Colonic mucosa (tissue), 4 donors: ENCODE data around the gene TMTC4. TPM values are rescaled to one million over a fixed set of nuclear protein-coding genes. Genes with fewer than 3 reads are reported as not detected.

ENCODE experiments used
- DNase-seq: peaks from one replicate; pipeline ENCODE4 v3.0.0-alpha.2; 2020
- H3K27ac ChIP-seq: fragments of 200-600 bp; one replicate; pipeline ENCODE4 v1.8.0; 2021
- H3K27me3 ChIP-seq: fragments of 200-600 bp; one replicate; pipeline ENCODE4 v1.8.0; 2021
- H3K36me3 ChIP-seq: fragments of 200-600 bp; one replicate; pipeline ENCODE4 v1.8.0; 2021
- H3K4me1 ChIP-seq: fragments of 200-600 bp; one replicate; pipeline ENCODE4 v1.8.0; 2021; ENCODE audit warnings: mild to moderate bottlenecking
- H3K4me3 ChIP-seq: fragments of 200-600 bp; one replicate; pipeline ENCODE4 v1.8.0; 2021
- H3K9ac ChIP-seq, 2 donors: one replicate each; pipeline ENCODE4 v1.7.0; 2013; ENCODE audit warnings: control low read depth in 2 of 2, low read depth in 2 of 2, low read length in 2 of 2
- H3K9me3 ChIP-seq: fragments of 200-600 bp; one replicate; pipeline ENCODE4 v1.8.0; 2021
- intact Hi-C: fragments of 100-400 bp; cut with DNase I; formaldehyde crosslinking; loops from one replicate; pipeline ENCODE4 v1.14.1; 2022
- total RNA-seq, 2 donors: library from RNA; stranded (reverse); fragmentation: NEBNext Ultra II Directional in 1 of 2; extraction: Animal tissue kit (Norgen Biotek cat#: 25700) in 1 of 2; gene quantifications; one replicate each; pipeline ENCODE4 v1.2.1, GENCODE V29; 2021
- TF ChIP-seq, protein P1 (sequence below): fragments of 200-600 bp; IDR thresholded peaks from one replicate; pipeline ENCODE4 v1.8.0; 2022; ENCODE audit warnings: antibody characterized with exemption, mild to moderate bottlenecking
- donor health status: healthy.
- donor health status: DM: no; HTN: no; CAD: no.
- donor health status: DM: no; HTN: no; CAD: no.

Gene TMTC4
- total RNA-seq, 2 donors from 2014 or later: 18.2 to 21.4 TPM

DNA sequence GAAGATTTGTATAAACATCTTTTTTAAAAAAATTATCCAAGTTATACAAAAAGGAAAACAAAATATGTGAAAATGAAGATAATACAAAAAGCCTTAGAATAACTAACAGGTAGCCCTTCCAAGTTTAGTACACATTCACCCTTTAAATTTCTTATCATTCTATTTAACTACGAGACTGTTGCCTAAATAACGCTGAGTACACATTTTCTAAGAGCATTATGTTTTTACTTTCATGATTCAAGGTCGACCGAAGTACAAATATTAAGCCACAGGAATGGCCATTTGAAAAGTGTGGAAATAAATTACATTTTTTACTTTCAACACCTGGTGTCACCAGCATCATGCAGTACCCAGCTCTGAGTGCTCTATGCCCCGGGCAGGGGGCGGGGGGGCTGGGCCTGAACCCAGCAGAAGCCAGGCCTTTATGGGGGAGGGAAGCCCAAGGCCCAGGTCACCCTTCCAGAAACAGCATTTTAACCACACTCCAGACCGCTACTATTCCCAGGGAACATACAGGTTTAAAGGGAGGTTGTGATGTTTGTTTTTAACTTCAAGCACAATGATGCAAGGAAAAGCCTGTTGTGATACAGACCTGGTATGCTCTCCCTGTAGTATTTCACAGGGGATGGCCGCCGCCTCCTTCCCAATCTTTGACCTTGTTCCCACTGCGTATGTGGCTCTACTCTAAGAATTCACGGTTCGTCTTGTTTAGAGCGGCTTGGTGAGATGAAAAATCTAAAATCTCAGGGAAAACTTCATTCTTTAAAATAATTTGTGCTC is 110.0 kb downstream of the TMTC4 start:
- no peak for DNase-seq
- H3K9ac ChIP-seq: no peak overlapping the region
- TF ChIP-seq, protein P1, sequence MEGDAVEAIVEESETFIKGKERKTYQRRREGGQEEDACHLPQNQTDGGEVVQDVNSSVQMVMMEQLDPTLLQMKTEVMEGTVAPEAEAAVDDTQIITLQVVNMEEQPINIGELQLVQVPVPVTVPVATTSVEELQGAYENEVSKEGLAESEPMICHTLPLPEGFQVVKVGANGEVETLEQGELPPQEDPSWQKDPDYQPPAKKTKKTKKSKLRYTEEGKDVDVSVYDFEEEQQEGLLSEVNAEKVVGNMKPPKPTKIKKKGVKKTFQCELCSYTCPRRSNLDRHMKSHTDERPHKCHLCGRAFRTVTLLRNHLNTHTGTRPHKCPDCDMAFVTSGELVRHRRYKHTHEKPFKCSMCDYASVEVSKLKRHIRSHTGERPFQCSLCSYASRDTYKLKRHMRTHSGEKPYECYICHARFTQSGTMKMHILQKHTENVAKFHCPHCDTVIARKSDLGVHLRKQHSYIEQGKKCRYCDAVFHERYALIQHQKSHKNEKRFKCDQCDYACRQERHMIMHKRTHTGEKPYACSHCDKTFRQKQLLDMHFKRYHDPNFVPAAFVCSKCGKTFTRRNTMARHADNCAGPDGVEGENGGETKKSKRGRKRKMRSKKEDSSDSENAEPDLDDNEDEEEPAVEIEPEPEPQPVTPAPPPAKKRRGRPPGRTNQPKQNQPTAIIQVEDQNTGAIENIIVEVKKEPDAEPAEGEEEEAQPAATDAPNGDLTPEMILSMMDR: no peak
- no peaks in the 10 kb centered on the region for H3K4me1 ChIP-seq
- H3K27me3 ChIP-seq: no peaks in the 10 kb centered on the region
- H3K27ac ChIP-seq: no peak overlapping the region
- no peaks in the 10 kb centered on the region for H3K9me3 ChIP-seq
- H3K4me3 ChIP-seq: no peak overlapping the region
- intact Hi-C loops: no loop called here
- H3K36me3 ChIP-seq: no peaks in the 10 kb centered on the region

DNA sequence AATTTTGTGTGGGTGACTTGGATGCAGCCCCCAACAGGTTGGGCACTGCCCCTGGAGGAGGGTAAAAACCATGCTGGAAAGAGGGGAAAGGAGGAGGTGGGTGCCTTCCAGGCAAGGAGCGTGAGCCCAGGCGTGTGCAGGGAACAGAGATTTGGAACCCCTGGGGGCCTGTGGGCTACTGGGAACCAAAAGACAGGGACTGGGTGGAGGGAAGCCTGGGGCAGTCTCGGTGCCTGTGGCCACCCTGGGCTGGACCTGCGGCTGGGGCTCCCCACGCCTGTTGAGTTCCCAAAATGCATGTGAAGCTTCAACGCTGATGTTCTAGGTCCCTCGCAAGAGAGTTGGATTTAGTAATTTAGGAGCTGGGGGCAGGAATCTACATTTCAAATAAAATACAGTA is 110.8 kb downstream of the TMTC4 start:
- Histone ChIP-seq H3K9me3 (no peaks in the 10 kb centered on the region), H3K4me1 (no peaks in the 10 kb centered on the region), H3K9ac (no peak overlapping the region), H3K27me3 (no peaks in the 10 kb centered on the region), H3K4me3 (no peak overlapping the region), H3K36me3 (no peaks in the 10 kb centered on the region), H3K27ac (no peak overlapping the region)
- intact Hi-C loops: no loop called here
- TF ChIP-seq, protein P1: no peak
- DNase-seq: no peak

DNA sequence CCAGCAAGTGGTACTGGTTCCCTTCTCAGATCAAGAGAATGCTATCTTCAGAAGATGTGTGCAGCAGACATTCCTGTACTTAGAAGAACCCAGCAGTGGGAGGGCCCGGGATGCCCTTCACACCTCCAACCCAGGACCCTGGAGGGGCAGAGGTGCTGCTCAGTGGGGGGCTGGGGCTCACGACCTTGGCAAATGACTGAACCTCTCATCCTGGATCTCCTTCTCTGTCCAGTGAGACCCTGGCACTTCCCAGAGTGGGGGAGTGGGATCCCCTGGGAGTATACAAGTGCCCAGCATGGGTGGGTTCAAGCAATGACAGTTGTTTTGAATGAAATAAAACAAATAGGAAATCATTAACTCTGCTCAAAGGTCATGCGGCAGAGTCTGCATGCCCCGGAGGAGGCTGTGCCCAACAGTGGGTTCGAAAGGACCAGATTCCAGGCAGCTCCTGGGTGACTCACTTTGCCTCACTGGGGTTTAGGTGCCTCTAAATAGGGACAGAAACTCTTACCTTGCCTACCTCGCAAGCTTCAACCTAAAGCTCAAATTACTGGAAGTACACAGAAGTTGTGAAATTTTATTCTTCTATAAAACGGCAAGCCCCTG is 112.9 kb downstream of the TMTC4 start:
- intact Hi-C loops: no loop called here

DNA sequence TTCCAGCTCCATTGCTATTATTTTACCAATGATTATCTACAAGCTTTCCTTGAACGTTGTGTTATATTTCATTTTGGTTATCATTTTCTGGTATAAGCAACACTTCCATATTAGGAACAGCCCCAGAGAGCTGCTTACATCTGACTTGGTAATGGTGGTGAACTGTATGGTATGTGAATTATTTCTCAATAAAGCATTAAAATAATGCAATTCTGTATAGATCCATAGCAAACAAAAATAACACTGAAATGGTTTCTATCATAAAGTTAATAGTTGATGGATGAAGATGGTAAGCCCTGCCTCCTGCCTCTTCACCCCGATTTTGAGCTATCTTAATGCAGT is 113.5 kb downstream of the TMTC4 start:
- no peak overlapping the region for H3K4me3 ChIP-seq
- intact Hi-C loops: no loop called here
- H3K27ac ChIP-seq: no peak overlapping the region
- no peaks in the 10 kb centered on the region for H3K36me3 ChIP-seq
- no peak overlapping the region for H3K9ac ChIP-seq
- no peaks in the 10 kb centered on the region for H3K4me1 ChIP-seq
- TF ChIP-seq, protein P1: no peak
- no peaks in the 10 kb centered on the region for H3K27me3 ChIP-seq
- DNase-seq: no peak
- H3K9me3 ChIP-seq: no peaks in the 10 kb centered on the region

More for the DNA sequence above, 112.9 kb downstream of the TMTC4 start:
- Histone ChIP-seq H3K9ac (no peak overlapping the region), H3K27me3 (no peaks in the 10 kb centered on the region), H3K9me3 (no peaks in the 10 kb centered on the region), H3K36me3 (no peaks in the 10 kb centered on the region), H3K27ac (no peak overlapping the region), H3K4me1 (no peaks in the 10 kb centered on the region), H3K4me3 (no peak overlapping the region)
- DNase-seq: no peak
- TF ChIP-seq, protein P1: no peak

DNA sequence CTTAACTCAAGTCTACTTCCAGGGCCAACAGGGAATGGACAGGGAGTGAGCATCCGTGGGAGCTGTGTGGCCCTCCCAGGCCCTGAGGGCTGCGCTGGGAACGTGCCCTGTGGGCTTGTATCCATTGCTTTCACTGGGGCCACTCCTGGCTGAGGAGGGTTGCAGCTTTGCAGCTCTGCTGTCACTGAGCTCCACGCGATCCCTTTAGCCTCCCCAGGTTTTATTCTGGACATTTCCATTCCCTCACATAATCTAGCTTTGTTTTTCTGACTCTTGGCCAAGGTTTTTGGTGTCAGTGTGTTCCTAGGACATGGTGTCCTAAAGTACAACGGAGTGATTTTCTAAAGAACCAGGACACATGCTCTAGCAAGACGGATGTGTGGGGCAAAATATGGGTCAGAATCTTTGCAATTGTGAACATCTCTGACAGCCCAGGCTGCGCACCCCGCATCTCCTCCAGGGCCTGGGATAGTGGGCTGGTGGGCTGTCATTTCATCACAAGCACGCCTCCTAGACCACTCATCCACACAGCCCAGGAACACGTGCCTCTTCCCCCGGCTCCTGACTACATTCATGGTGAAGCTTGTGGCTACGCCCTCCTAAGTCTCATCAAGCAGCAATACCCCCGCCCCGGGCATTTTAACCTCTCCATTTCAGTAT is 114.0 kb downstream of the TMTC4 start:
- Histone ChIP-seq H3K4me1 (no peaks in the 10 kb centered on the region), H3K27me3 (no peaks in the 10 kb centered on the region), H3K27ac (no peak overlapping the region), H3K36me3 (no peaks in the 10 kb centered on the region), H3K4me3 (no peak overlapping the region), H3K9ac (no peak overlapping the region), H3K9me3 (no peaks in the 10 kb centered on the region)
- DNase-seq: no peak
- TF ChIP-seq, protein P1: no peak
- intact Hi-C loops: no loop called here
